AG10803 (cell line): Measurements from ENCODE around the gene IL27RA.

Experiments
- DNase-seq: peaks from one replicate; pipeline ENCODE4 v3.0.0; 2010; ENCODE audit warnings: low read depth
- H3K4me3 ChIP-seq: 2 replicates; pipeline ENCODE4 v1.5.1; 2011; ENCODE audit warnings: mild to moderate bottlenecking, low read length, control low read depth
- TF ChIP-seq, protein P1 (sequence below): conservative IDR thresholded peaks from 2 replicates; pipeline ENCODE4 v1.5.1; 2011; ENCODE audit warnings: mild to moderate bottlenecking, low read length, control low read depth, inconsistent platforms

IL27RA gene

GRCh38 chr19:14073925-14074838 lies 42.6 kb downstream of the IL27RA start:
- DNase-seq, result no peak
- TF ChIP-seq, protein P1, sequence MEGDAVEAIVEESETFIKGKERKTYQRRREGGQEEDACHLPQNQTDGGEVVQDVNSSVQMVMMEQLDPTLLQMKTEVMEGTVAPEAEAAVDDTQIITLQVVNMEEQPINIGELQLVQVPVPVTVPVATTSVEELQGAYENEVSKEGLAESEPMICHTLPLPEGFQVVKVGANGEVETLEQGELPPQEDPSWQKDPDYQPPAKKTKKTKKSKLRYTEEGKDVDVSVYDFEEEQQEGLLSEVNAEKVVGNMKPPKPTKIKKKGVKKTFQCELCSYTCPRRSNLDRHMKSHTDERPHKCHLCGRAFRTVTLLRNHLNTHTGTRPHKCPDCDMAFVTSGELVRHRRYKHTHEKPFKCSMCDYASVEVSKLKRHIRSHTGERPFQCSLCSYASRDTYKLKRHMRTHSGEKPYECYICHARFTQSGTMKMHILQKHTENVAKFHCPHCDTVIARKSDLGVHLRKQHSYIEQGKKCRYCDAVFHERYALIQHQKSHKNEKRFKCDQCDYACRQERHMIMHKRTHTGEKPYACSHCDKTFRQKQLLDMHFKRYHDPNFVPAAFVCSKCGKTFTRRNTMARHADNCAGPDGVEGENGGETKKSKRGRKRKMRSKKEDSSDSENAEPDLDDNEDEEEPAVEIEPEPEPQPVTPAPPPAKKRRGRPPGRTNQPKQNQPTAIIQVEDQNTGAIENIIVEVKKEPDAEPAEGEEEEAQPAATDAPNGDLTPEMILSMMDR, result no peak
- H3K4me3 ChIP-seq, result peak overlapping the region; percentile 73

- TF ChIP-seq, protein P1, result no peak
- no peak overlapping the region for H3K4me3 ChIP-seq
- no peak for DNase-seq
These were observed 46.8 kb downstream of the IL27RA start for GRCh38 chr19:14078411-14078810.

- TF ChIP-seq, protein P1, result no peak
These were observed 49.6 kb downstream of the IL27RA start for GRCh38 chr19:14080887-14081796.

GRCh38 chr19:14081797-14082674 lies 50.5 kb downstream of the IL27RA start:
- H3K4me3 ChIP-seq, result peak overlapping the region; percentile 81
- TF ChIP-seq, protein P1, result no peak
- DNase-seq, result peak; percentile 33

More at GRCh38 chr19:14080887-14081796, 49.6 kb downstream of the IL27RA start:
- DNase-seq, result peak; percentile 99
- H3K4me3 ChIP-seq, result peak overlapping the region; percentile 81

GRCh38 chr19:14082675-14082960 lies 51.1 kb downstream of the IL27RA start:
- H3K4me3 ChIP-seq, result no peak overlapping the region
- no peak for DNase-seq
- TF ChIP-seq, protein P1, result no peak

- TF ChIP-seq, protein P1, result no peak
- no peak for DNase-seq
- no peak within 1 kb of the TSS for H3K4me3 ChIP-seq
These were observed 53.9 kb downstream of the IL27RA start, which contains the start of gene C19orf67 for GRCh38 chr19:14085309-14085995. C19orf67 (minus strand) TSS chr19:14085783; CDS start chr19:14085627, 156 bp downstream.
